NCI-H2081 (cell line): Measurements from ENCODE around the gene TTC29.
A peak's percentile ranks its signal among the peaks of the same experiment; 100 is the strongest.
"Not testable (repeated sequence)": the region's sequence is repeated elsewhere in the genome, so short reads cannot be mapped to it uniquely, and the experiment has no call there.

ENCODE experiments used
- DNase-seq, 2 experiments: peaks; one replicate each; lab custom pipeline; 2025; lab: John Stamatoyannopoulos, UW

The TTC29 gene

DNA sequence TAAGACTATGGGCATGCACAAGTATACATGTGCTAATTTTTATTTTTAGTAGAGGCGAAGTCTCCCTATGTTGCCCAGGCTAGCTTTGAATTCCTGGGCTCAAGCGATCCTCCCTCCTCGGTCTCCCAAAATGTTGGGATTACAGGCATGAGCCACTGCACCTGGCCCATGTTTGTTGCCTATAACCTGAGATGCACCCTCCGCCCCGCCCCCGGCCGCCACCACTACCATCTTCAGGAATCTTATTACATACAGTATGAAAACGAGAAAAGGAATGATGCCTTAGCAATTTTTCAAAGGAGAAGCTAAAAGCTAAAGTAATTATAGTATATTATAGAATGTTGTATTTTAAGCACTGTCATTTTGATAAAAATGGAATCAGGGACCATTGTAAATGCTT is 245.8 kb downstream of the TTC29 start:
- no peak for DNase-seq

DNA sequence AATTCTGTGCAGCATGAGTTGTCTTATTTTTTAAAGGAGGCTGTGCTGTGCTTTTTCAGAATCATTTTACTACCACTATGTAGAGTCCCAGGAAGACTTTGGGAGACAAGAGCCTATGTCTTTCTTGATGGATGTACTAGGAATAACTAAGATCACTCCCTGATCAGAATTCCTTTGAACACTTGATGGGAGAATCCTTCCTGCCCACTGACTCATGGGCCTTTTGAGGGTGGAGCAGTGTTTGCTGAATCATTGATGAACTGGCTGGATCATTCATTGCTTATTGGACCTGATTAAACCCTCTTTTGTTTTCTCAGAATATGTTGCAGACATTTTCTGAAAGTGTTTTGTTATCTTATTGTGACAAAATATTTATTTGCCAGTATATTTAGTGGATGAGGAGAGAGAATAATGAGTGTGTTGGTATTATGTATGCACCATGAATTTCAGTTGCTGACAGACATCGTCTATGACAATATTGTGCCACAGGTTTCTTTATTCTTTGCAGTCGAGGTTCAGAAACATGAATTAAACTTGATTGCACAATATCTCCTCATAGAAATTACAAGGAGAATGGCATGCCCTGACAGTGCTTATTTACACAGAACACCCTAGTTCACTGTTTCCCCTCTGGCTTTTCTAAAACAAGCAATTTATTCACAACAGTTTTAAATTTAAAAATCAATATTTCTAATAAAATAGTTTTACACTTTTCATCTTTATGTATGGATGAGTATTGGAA is 270.7 kb downstream of the TTC29 start:
- no peak for DNase-seq

DNA sequence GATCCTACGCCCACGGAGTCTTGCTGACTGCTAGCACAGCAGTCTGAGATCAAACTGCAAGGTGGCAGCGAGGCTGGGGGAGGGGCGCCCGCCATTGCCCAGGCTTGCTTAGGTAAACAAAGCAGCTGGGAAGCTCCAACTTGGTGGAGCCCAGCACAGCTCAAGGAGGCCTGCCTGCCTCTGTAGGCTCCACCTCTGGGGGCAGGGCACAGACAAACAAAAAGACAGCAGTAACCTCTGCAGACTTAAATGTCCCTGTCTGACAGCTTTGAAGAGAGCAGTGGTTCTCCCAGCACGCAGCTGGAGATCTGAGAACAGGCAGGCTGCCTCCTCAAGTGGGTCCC is 281.7 kb downstream of the TTC29 start:
- DNase-seq: not testable (repeated sequence)

DNA sequence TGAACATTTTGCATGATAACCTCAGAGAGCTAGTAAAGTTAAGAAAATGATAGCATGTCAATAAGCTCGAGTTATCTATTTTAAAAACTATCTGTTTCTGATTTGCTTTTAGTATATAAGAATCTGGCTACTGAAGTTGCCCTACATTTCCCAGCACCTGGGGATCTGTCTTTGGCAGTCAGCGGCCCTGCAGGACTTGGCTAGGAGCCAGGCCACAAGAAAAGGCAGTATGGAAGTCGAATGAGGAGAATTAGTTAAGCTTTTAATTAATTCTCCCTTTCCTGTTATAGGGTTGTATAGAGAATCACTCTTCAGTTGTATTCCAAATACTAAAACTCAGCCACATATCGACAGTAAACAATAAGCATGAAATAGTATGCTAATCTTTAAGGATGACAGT is 284.3 kb downstream of the TTC29 start:
- DNase-seq: peak in 1 of 2 experiments; percentile 2
